ENCODE results near the gene NOTCH4.

NOTCH4 gene

DNA sequence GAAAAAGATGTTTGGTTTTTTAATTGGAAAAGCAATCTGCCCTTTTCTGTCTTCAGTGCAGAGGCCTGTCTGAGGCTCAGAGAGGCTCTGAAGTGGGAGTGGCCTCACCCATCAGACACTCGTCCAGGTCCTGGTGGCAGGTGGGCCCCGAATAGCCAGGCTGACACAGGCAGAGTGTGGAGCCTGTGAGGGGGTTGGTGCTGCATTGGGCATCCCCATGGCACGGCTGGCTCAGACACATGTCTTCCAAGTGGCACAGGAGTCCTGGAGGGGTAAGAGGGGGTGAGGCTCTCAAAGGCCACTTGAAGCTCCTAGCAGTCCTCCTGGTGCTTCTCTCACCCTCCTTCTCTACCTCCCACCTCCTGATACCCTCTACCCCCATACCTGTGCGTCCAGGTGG is 3.8 kb downstream of the NOTCH4 start:
- H3K79me2 ChIP-seq: no peaks in the 10 kb centered on the region
- H3K4me1 ChIP-seq: no peaks in the 10 kb centered on the region
- H3K9ac ChIP-seq: no peak overlapping the region
- no peak overlapping the region for H3K4me2 ChIP-seq (ENCODE audit: low read length)
- H3K9me3 ChIP-seq (ENCODE audit: control insufficient read depth, low read length): no peaks in the 10 kb centered on the region
- TF ChIP-seq, protein P1, sequence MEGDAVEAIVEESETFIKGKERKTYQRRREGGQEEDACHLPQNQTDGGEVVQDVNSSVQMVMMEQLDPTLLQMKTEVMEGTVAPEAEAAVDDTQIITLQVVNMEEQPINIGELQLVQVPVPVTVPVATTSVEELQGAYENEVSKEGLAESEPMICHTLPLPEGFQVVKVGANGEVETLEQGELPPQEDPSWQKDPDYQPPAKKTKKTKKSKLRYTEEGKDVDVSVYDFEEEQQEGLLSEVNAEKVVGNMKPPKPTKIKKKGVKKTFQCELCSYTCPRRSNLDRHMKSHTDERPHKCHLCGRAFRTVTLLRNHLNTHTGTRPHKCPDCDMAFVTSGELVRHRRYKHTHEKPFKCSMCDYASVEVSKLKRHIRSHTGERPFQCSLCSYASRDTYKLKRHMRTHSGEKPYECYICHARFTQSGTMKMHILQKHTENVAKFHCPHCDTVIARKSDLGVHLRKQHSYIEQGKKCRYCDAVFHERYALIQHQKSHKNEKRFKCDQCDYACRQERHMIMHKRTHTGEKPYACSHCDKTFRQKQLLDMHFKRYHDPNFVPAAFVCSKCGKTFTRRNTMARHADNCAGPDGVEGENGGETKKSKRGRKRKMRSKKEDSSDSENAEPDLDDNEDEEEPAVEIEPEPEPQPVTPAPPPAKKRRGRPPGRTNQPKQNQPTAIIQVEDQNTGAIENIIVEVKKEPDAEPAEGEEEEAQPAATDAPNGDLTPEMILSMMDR (IDR thresholded peaks at IDR 0.05): no peak
- H3K4me3 ChIP-seq (ENCODE audit: low read depth, low read length): no peak overlapping the region
- H2AFZ ChIP-seq: no peak overlapping the region
- H3K36me3 ChIP-seq (ENCODE audit: control insufficient read depth, insufficient read depth, low read length): no peaks in the 10 kb centered on the region
- no peak overlapping the region for H3K27ac ChIP-seq
- no peaks in the 10 kb centered on the region for H3K27me3 ChIP-seq (ENCODE audit: control insufficient read depth, insufficient read depth, low read length)

DNA sequence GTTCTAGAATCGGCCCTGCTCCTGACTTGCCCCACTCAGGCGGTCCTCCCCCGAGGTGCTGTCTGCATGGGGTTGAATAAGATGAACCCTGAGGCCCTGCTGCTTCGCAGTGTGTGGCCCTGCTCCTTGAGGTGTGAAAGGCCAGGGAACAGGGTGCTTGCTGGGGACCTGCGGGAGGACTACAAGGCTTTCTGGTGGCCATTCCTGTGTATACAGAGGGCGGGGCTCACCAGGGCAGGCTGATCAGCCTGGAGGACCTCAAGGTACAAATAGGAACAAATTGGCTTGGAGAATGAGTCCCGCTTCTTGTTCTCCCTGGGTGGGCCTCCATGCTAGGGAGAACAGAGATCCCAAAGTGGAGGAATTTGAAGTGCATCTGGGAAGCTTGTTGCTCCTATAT is 5.7 kb downstream of the NOTCH4 start:
- no peaks in the 10 kb centered on the region for H3K4me1 ChIP-seq
- H2AFZ ChIP-seq: no peak overlapping the region
- no peak overlapping the region for H3K27ac ChIP-seq
- TF ChIP-seq, protein P1 (IDR thresholded peaks at IDR 0.05): no peak
- no peak overlapping the region for H3K4me2 ChIP-seq (ENCODE audit: low read length)
- H3K79me2 ChIP-seq: no peaks in the 10 kb centered on the region
- H3K36me3 ChIP-seq (ENCODE audit: control insufficient read depth, insufficient read depth, low read length): no peaks in the 10 kb centered on the region
- H3K9ac ChIP-seq: no peak overlapping the region
- no peaks in the 10 kb centered on the region for H3K27me3 ChIP-seq (ENCODE audit: control insufficient read depth, insufficient read depth, low read length)
- H3K9me3 ChIP-seq (ENCODE audit: control insufficient read depth, low read length): no peaks in the 10 kb centered on the region
- H3K4me3 ChIP-seq (ENCODE audit: low read depth, low read length): no peak overlapping the region

- no peaks in the 10 kb centered on the region for H3K27me3 ChIP-seq (ENCODE audit: control insufficient read depth, insufficient read depth, low read length)
- no peaks in the 10 kb centered on the region for H3K36me3 ChIP-seq (ENCODE audit: control insufficient read depth, insufficient read depth, low read length)
- no peak overlapping the region for H2AFZ ChIP-seq
- no peaks in the 10 kb centered on the region for H3K9me3 ChIP-seq (ENCODE audit: control insufficient read depth, low read length)
- H3K27ac ChIP-seq: no peak overlapping the region
- no peak overlapping the region for H3K9ac ChIP-seq
- TF ChIP-seq, protein P1 (IDR thresholded peaks at IDR 0.05): no peak
- no peak overlapping the region for H3K4me3 ChIP-seq (ENCODE audit: low read depth, low read length)
- H3K4me2 ChIP-seq (ENCODE audit: low read length): no peak overlapping the region
- H3K4me1 ChIP-seq: no peaks in the 10 kb centered on the region
- H3K79me2 ChIP-seq: no peaks in the 10 kb centered on the region
Observed at GRCh38 chr6:32216998-32217397, 6.9 kb downstream of the NOTCH4 start.

- no peaks in the 10 kb centered on the region for H3K79me2 ChIP-seq
- H3K4me2 ChIP-seq (ENCODE audit: low read length): no peak overlapping the region
- no peak overlapping the region for H3K9ac ChIP-seq
- H3K36me3 ChIP-seq (ENCODE audit: control insufficient read depth, insufficient read depth, low read length): no peaks in the 10 kb centered on the region
- H3K9me3 ChIP-seq (ENCODE audit: control insufficient read depth, low read length): no peaks in the 10 kb centered on the region
- no peak overlapping the region for H2AFZ ChIP-seq
- H3K27ac ChIP-seq: no peak overlapping the region
- no peaks in the 10 kb centered on the region for H3K27me3 ChIP-seq (ENCODE audit: control insufficient read depth, insufficient read depth, low read length)
- TF ChIP-seq, protein P1 (IDR thresholded peaks at IDR 0.05): no peak
- H3K4me3 ChIP-seq (ENCODE audit: low read depth, low read length): no peak overlapping the region
- H3K4me1 ChIP-seq: no peaks in the 10 kb centered on the region
Observed at GRCh38 chr6:32216285-32216684, 7.6 kb downstream of the NOTCH4 start.

DNA sequence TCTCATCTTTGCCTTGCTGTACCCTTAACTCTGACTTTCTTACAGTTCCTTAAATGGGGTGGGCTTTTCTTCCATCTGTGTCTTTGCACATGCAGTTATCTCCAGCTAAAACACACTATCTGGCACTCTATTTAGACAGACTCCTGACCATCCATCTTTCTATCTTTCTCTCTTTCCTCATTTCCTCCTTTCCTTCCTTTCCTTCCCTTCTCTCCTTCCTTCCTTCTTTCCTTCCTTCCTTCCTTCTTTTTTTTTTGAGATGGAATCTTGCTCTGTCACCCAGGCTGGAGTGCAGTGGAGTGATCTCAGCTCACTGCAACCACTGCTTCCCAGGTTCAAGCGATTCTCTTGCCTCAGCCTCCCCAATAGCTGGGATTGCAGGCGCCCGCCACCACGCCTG is 8.2 kb downstream of the NOTCH4 start:
- no peak overlapping the region for H3K4me3 ChIP-seq (ENCODE audit: low read depth, low read length)
- H3K4me1 ChIP-seq: no peaks in the 10 kb centered on the region
- no peaks in the 10 kb centered on the region for H3K36me3 ChIP-seq (ENCODE audit: control insufficient read depth, insufficient read depth, low read length)
- H3K9ac ChIP-seq: no peak overlapping the region
- H3K4me2 ChIP-seq (ENCODE audit: low read length): no peak overlapping the region
- no peaks in the 10 kb centered on the region for H3K9me3 ChIP-seq (ENCODE audit: control insufficient read depth, low read length)
- TF ChIP-seq, protein P1 (IDR thresholded peaks at IDR 0.05): no peak
- H3K27me3 ChIP-seq (ENCODE audit: control insufficient read depth, insufficient read depth, low read length): no peaks in the 10 kb centered on the region
- H3K79me2 ChIP-seq: no peaks in the 10 kb centered on the region
- H2AFZ ChIP-seq: no peak overlapping the region
- H3K27ac ChIP-seq: no peak overlapping the region
